Endodermal cell (in vitro differentiated cells): ENCODE results near the gene CERS5. TPM values are rescaled to one million over a fixed set of nuclear protein-coding genes. Genes with fewer than 3 reads are reported as not detected.

Source experiments
- DNase-seq: peaks from one replicate; pipeline ENCODE4 v3.0.0-alpha.2; 2017
- H3K27ac ChIP-seq: 2 replicates; pipeline ENCODE4 v1.5.1; 2013; ENCODE audit warnings: mild to moderate bottlenecking, low read depth, low read length, moderate library complexity
- H3K27me3 ChIP-seq: 2 replicates; pipeline ENCODE4 v1.6.1; 2013; ENCODE audit warnings: mild to moderate bottlenecking, low read length, moderate library complexity; ENCODE audit not compliant: insufficient read depth, control insufficient read depth, poor library complexity, severe bottlenecking
- H3K36me3 ChIP-seq: 2 replicates; pipeline ENCODE4 v1.7.0; 2013; ENCODE audit warnings: mild to moderate bottlenecking, low read length, moderate library complexity; ENCODE audit not compliant: control insufficient read depth, insufficient read depth
- H3K4me1 ChIP-seq: one replicate; pipeline ENCODE4 v1.7.0; 2013; ENCODE audit warnings: low read length; ENCODE audit not compliant: control insufficient read depth, insufficient read depth
- H3K4me3 ChIP-seq: 2 replicates; pipeline ENCODE4 v1.5.1; 2013; ENCODE audit warnings: mild to moderate bottlenecking, low read length, moderate library complexity
- H3K9ac ChIP-seq: 2 replicates; pipeline ENCODE4 v1.6.1; 2013; ENCODE audit warnings: mild to moderate bottlenecking, low read length, moderate library complexity; ENCODE audit not compliant: poor library complexity, severe bottlenecking; ENCODE audit errors: extremely low read depth
- H3K9me3 ChIP-seq: 2 replicates; pipeline ENCODE4 v1.6.1; 2013; ENCODE audit warnings: mild to moderate bottlenecking, low read length, moderate library complexity; ENCODE audit not compliant: control insufficient read depth
- H3K27ac Mint-ChIP-seq: 2 replicates; pipeline ENCODE4 v1.8.0; 2020; ENCODE audit warnings: mixed read lengths
- H3K27me3 Mint-ChIP-seq: 2 replicates; pipeline ENCODE4 v1.8.0; 2021; ENCODE audit warnings: mild to moderate bottlenecking, mixed read lengths; ENCODE audit not compliant: insufficient read depth
- H3K36me3 Mint-ChIP-seq: 2 replicates; pipeline ENCODE4 v1.8.0; 2020; ENCODE audit warnings: low read depth, mixed read lengths
- H3K4me1 Mint-ChIP-seq: 2 replicates; pipeline ENCODE4 v1.8.0; 2020; ENCODE audit warnings: mixed read lengths
- H3K4me3 Mint-ChIP-seq: 2 replicates; pipeline ENCODE4 v1.8.0; 2020; ENCODE audit warnings: mild to moderate bottlenecking, moderate library complexity, mixed read lengths
- H3K9me3 Mint-ChIP-seq: 2 replicates; pipeline ENCODE4 v1.8.0; 2020; ENCODE audit warnings: mild to moderate bottlenecking, mixed read lengths
- WGBS, 2 experiments: methylation state at CpG; one replicate each; pipeline versions ENCODE4 v1.1.5 to v1.1.7; 2013; ENCODE audit warnings: missing lambda C conversion rate in 2 of 2, mixed read lengths in 1 of 2; ENCODE audit not compliant: insufficient coverage in 1 of 2, insufficient read length in 1 of 2; 5-methylcytosine and 5-hydroxymethylcytosine counted together
- total RNA-seq, 2 donors: library from RNA; stranded (reverse); fragmentation: NEBNext Ultra II Directional in 1 of 2; extraction: Animal tissue kit (Norgen Biotek cat#: 25700) in 1 of 2; gene quantifications; 2 replicates in 1 of 2; 3 replicates in 1 of 2; pipeline ENCODE4 v1.2.1, GENCODE V29; 2021
- TF ChIP-seq, protein P1 (sequence below): fragments of 200-600 bp; sonication (generic); conservative IDR thresholded peaks from 2 replicates; pipeline ENCODE4 v1.5.0; 2021; ENCODE audit warnings: antibody characterized with exemption, mild to moderate bottlenecking

CERS5 gene
- total RNA-seq, 2 donors from 2014 or later, result 59.7 to 65.5 TPM

DNA sequence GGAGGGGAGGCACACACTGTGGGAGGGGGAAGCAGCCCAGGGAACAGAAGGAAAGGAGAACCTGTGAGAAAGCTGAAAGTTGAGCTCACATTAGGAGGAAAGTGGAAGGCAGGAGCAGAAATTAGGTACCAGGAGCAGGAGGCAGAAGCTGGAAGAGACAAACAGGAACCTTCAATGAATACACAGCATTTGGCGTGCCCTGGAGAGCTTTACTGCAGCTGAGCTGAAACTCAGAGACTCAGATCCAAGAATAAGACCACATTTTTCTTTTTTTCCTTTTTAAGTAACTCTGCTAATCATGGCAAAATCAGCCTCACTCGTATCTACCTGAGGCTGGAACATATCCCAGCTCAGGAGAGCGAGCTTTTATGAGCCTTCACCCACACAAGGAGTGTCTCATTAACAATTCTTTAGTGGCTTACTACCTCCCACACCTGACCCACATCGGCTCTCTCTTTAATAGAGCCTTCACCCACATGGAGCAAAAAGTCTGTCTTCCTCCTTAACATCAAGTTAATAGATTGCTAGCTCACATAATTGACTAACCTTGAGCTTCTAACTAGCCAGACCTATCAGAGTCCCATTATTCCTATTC is 18.2 kb upstream of the CERS5 start:
- Histone ChIP-seq H3K27ac (no peak overlapping the region), H3K4me3 (no peak overlapping the region), H3K9me3 (no peaks in the 10 kb centered on the region), H3K9ac (no peak overlapping the region), H3K27me3 (no peaks in the 10 kb centered on the region), H3K4me1 (no peaks in the 10 kb centered on the region), H3K36me3 (peaks cover 37% of the 10 kb centered on the region)
- no peaks in the 10 kb centered on the region for H3K27me3 Mint-ChIP-seq
- WGBS, 2 experiments, result 93 to 94% methylated on average over 4 of the region's 4 CpGs
- peaks cover 10% of the 10 kb centered on the region for H3K36me3 Mint-ChIP-seq
- no peak for DNase-seq
- peak overlapping the region; percentile 44 for H3K27ac Mint-ChIP-seq
- H3K4me3 Mint-ChIP-seq, result no peak overlapping the region
- TF ChIP-seq, protein P1, sequence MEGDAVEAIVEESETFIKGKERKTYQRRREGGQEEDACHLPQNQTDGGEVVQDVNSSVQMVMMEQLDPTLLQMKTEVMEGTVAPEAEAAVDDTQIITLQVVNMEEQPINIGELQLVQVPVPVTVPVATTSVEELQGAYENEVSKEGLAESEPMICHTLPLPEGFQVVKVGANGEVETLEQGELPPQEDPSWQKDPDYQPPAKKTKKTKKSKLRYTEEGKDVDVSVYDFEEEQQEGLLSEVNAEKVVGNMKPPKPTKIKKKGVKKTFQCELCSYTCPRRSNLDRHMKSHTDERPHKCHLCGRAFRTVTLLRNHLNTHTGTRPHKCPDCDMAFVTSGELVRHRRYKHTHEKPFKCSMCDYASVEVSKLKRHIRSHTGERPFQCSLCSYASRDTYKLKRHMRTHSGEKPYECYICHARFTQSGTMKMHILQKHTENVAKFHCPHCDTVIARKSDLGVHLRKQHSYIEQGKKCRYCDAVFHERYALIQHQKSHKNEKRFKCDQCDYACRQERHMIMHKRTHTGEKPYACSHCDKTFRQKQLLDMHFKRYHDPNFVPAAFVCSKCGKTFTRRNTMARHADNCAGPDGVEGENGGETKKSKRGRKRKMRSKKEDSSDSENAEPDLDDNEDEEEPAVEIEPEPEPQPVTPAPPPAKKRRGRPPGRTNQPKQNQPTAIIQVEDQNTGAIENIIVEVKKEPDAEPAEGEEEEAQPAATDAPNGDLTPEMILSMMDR, result no peak
- H3K9me3 Mint-ChIP-seq, result no peaks in the 10 kb centered on the region
- H3K4me1 Mint-ChIP-seq, result peaks cover 4% of the 10 kb centered on the region

DNA sequence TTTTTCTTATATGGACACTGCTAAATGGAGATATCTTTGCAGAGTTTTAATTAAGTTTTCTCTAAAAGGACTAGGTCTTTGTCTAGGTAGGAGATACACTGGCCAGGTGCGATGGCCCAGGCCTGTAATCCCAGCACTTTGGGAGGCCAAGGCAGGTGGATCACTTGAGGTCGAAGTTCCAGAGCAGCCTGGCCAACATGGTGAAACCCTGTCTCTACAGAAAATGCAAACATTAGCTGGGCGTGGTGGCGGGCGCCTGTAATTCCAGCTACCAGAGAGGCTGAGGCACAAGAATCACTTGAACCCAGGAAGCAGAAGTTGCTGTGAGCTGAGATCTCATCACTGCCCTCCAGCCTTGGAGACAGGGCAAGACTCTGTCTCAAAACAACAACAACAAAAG is 17.1 kb upstream of the CERS5 start:
- TF ChIP-seq, protein P1, result no peak
- no peak for DNase-seq
- Histone ChIP-seq H3K9ac (no peak overlapping the region), H3K4me3 (no peak overlapping the region), H3K9me3 (no peaks in the 10 kb centered on the region), H3K4me1 (no peaks in the 10 kb centered on the region), H3K27ac (no peak overlapping the region), H3K27me3 (no peaks in the 10 kb centered on the region), H3K36me3 (peaks cover 36% of the 10 kb centered on the region)
- Mint-ChIP-seq H3K4me3 (no peak overlapping the region), H3K4me1 (peaks cover 4% of the 10 kb centered on the region), H3K27me3 (no peaks in the 10 kb centered on the region), H3K9me3 (no peaks in the 10 kb centered on the region), H3K36me3 (peaks cover 17% of the 10 kb centered on the region), H3K27ac (no peak overlapping the region)
- 91 to 96% methylated on average over 5 of the region's 5 CpGs for WGBS, 2 experiments

DNA sequence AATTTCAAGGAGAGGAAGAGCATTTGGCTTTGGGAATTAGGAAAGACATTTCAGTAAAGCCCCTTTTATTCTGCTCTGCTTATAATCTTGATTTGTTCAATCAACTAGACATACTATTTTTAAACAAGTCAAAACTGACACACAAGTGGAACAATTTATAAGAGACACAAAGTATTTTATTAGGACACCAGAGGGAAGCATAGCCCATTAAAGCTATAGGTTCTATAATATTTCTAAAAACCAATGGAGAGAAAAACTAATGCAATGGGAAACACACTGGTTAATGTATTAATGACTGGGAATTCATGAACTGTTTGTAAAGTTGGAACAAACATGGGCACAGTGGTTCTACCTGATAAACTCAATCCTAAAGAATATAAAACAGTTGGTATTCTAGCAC is 15.3 kb upstream of the CERS5 start:
- H3K4me1 ChIP-seq, result no peaks in the 10 kb centered on the region
- peaks cover 24% of the 10 kb centered on the region for H3K36me3 ChIP-seq
- DNase-seq, result no peak
- Mint-ChIP-seq H3K4me1 (peaks cover 4% of the 10 kb centered on the region), H3K27me3 (no peaks in the 10 kb centered on the region), H3K9me3 (no peaks in the 10 kb centered on the region), H3K27ac (no peak overlapping the region), H3K4me3 (no peak overlapping the region), H3K36me3 (peaks cover 27% of the 10 kb centered on the region)
- no peaks in the 10 kb centered on the region for H3K27me3 ChIP-seq
- no peaks in the 10 kb centered on the region for H3K9me3 ChIP-seq
- no peak overlapping the region for H3K27ac ChIP-seq
- H3K9ac ChIP-seq, result no peak overlapping the region
- no peak overlapping the region for H3K4me3 ChIP-seq
- TF ChIP-seq, protein P1, result no peak
